ENCODE measurements around the gene APOBEC3H.
A peak's percentile ranks its signal among the peaks of the same experiment; 100 is the strongest.

The APOBEC3H gene

DNA sequence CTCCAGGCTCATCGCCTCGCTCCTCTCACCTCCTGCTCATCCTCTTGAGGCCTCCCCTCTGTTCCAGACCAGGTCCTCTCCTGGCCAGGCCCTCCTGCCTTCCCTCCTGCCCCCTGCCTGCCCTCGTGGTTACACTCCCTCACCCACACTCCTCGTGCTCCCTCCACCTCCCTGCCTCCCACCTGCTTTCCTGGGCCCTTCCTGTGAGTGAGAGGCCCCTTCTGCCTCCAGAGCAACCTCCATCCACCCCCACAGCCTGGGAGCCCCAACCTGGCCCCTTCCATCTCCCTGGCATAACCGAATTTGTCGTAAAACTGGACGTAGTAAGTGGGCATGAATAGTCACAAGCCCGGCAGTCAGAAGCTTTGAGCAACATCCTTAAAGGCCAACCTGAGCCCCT lies 15.4 kb upstream of the APOBEC3H start:
- no peak for DNase-seq

DNA sequence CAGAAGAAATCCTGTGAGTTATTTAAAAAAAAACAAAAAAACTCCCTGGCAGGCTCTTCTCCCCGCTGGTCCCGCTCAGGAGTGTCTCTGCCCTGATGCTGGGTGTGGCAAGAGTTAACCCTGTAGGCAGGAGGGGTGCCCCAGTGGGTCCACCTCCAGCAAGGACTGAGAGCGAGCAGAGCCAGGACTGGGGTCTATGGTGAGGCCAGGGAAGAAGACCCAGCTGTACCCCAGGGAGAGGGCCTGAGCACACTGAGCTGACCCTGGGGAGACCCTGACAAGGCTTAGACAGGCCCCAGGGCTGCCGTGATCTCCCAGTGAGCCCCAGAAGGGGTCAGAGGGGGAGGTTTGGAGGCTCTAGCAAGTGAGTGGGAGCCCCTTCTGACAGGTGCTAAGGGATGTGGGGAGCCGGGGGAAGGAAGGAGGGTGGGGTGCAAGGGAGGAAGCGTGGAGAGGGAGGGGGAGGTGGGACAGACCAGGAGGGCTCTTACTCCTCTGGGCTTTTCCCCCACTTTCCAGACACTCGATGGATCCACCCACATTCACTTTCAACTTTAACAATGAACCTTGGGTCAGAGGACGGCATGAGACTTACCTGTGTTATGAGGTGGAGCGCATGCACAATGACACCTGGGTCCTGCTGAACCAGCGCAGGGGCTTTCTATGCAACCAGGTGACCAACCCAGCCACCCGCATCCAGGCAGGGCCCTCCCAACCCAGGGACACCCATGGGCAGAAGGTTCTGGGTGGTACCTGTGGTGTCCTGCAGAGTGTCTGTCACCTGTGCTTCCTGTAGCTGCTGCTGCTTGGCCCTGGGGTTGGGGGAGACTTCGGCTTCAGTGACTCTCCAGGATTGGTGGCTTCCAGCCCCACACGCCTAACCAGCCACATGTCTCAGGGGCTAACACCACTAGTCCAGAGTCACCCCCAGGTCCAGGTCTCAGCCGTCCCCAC lies 13.6 kb upstream of the APOBEC3H start:
- DNase-seq, result no peak

DNA sequence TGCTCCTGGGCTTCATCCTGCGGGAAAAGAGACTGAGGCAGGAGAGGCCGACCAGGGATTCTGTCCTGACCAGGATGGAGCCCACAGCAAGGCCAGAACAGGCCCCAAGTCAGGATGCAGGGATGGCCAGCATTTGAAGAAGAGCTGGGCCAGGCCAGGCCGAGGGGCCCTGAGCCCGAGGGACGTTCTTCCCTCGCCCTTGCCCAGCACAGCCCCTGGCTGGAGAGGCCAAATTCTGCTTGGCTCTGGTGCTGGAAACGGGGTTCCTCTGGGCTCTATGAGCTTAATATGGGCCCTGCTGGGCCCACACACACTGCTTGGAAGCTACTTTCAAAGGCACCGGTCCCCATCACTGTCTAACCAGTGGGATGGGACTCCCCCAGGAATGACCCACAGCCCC lies 12.4 kb upstream of the APOBEC3H start:
- DNase-seq, result no peak

DNA sequence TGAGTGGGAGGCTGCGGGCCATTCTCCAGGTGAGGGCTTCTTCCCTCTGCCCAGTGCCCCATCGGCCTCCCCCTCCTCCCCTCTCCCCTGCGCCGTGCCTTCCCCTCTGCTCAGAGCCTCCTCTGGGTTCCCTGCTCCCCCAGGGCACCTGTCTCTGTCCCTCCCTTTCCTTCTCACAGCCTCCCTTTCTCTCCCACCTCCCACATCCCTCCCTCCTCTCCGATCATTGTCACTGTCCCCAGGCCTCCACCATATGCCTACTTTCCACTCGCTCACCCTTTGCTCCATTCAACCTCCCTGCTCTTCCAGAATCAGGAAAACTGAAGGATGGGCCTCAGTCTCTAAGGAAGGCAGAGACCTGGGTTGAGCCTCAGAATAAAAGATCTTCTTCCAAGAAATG lies 9.9 kb upstream of the APOBEC3H start:
- no peak for DNase-seq

DNA sequence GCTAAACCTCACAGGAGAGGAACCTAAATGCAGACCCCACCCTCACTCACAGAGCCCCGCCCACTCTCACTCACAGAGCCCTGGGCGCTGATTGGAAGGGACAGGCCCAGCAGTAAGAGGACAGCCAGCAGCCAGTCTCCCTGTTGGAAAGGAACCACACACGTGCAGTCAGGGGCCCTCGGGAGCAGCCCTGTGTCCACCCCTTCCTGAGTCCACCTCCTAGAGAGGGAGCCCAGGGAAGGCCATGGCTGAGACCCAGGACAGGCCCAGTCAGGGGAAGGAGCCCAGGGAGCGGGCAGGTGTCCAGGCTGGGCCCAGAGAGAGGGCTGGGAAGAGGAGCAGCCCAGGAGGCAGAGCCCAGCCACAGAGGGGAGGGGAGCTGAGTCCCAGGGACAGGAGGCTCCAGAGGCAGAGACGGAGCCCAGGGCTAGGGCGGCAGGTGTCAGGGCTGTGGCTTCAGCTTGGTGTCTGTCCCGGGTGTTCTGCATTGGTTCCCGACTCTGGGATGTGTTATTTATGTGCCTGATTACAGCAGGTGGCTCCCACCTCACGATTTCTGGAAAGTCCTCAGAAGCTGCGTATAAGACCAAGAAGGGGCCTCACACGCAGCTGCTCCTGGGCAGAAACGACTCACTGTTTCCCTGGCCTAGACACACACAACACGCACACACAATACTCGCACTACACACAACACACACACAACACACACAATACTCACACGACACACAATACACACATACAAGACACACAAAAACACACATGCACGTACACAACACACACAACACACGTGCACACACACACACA lies 9.0 kb upstream of the APOBEC3H start:
- no peak for DNase-seq

DNA sequence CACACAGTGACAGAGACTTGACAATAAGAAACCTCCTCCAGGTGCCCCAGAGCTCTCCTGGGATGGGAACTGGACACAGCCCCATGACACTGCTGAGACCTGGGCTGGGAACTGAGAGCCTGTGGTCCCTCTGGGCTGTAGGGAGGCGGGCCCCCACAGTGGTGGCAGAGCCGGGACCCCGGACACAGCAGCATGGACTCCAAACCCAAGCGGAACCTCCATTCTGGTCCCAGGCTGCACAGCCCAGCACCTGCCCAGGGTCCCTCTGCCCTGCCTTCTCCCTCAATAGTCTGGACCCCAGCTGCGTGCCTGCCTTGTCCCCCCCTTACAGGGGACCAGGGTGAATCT lies 8.4 kb upstream of the APOBEC3H start:
- no peak for DNase-seq

DNA sequence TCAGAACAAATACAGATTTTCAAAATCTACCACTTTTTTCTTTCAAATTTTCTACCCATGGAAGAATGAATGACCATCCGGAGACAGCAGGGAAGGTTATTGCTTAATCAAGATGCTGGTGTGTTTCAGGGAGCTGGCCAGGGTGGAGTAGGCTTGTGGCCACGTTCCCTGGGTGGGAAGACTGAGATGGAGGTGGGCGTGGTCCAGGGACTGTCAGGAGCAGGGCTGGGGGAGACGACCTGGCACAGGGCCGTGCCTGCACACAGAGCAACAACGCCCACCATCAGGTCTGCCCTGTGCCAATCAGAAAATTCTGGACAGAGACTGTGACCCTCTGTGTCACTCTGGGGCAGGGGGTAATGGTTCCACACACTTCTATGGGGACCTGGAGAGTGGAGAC lies 7.1 kb upstream of the APOBEC3H start:
- no peak for DNase-seq

DNA sequence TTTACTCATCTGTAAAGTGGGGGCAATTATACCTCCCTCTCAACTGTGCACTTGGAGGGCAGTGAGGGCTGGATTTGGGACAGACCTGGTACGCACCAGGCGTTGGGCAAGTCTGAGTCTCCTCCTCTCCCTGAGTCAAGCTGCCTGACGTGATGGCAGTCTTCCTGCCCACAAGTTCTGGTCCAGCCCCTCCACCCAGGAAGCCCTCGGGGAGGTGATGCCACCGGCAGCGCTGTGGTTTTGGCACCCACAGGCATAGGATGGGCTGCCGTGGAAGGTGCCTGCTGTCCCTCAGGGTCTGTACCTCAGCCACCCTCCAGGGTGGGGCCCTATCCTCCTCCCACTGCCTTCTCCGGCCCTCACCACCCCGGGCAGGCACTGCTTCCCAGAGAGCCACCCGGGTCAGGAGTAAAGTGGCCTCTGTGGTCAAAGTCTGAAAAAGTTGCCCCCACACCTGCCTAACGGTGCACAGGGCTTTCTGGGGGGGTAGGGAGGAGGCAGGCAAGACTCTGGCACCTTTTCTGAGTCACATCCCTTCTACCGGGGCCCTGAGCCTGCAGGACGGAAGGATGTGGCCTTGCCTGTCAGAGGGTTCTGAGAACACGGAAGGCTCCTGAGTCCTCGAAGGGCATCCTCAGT lies 6.5 kb upstream of the APOBEC3H start:
- DNase-seq, result no peak

DNA sequence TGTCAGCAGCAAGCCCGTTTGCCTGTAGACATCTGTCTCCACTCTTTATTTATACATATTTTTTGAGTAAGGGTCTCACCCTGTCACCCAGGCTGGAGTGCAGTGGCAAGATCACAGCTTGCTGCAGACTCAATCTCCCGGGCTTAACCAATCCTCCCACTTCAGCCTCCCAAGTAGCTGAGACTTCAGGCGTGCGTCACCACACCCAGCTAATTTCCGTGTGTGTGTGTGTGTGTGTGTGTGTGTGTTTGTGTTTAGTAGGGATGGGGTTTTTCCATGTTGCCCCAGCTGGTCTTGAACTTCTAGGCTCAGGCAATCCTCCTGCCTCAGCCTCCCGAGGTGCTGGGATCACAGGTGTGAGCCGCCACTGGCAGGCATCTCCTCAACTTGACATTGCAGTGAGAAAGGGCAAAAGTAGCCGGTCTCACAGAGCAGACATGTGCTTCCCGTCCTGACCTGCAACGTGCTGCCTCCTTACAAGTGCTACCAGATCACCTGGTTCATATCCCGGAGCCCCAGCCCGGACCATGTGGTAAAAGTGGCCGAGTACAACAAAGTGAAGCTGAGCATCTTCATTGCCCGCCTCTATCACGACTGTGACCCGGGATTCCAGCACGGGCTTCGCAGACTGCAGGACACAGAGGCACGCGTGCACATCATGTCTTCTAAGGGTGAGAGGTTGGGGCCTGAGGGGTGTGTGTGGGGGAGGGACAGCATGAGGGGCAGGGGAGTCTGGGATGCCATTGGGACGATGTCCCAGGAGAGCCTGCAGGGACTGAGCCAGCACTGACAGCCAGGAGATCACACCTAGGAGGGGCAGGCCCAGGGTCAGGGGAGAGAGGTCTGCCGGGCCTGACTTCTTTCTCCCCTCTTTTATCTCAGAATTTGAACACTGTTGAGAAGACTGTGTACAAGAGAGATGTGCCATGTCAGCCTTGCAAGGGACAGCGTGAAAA lies 5.6 kb upstream of the APOBEC3H start:
- no peak for DNase-seq

DNA sequence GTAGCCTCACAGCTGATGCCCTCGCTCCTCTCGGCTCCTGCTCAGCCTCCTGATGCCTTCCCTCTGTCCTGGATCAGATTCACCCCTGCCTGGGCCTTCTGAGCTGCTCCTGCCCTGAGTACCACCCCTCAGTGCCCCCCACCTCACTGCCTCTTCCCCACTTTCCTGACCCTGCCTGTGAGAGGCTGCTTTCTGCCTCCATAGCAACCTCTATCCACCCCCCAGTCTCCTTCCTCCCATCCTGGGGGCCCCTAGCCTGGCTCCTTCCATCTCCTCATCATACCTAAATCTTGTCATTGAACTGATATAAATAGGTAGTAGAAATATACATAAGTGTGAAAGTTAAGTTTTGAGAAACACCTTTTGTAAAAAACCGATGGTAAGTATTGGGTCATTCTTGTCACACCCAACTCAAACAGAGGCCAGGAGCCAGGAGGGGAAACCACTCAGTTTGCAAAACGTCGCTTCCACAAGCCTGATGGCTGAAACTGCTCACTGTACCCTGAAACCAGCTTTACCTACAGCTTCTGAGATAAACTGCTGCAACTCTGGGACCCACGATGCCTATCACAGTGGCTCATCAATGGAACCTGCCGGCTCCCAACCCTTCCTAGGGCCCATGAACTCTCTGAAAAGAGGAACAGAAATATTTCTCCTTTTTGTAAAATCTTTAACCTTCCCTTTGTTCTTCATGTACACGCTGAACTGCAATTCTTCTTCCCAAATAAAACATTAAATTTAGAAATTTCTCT lies 4.8 kb upstream of the APOBEC3H start:
- no peak for DNase-seq

DNA sequence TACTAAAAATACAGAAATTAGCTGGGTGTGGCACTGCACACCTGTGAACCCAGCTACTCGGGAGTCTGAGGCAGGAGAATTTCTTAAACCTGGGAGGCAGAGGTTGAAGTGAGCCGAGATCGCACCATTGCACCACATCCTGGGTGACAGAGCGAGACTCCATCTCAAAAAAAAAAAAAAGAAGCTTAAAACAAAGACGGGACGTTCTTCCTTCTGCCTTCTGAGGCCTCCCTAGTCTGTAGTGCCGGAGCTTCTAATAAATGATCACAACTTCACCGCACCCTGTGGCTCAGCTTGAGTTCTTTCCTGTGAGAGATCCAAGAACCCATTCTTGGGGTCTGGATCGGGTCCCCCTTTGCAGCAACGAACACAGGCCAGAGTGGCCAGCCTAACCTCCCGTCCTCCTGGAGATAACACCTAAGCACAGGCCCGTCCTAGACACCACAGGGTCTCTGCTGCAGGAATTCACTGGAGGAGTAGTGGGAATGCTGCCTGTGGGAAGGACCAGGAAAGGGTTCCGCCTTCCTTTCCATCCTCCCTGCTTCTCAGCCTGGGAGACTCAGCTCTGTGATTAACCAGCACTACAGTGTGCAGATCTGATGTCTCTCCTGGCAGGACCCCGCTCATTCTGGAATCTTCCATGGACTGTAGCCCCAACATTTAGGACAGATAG lies 2.2 kb upstream of the APOBEC3H start:
- DNase-seq, result no peak

DNA sequence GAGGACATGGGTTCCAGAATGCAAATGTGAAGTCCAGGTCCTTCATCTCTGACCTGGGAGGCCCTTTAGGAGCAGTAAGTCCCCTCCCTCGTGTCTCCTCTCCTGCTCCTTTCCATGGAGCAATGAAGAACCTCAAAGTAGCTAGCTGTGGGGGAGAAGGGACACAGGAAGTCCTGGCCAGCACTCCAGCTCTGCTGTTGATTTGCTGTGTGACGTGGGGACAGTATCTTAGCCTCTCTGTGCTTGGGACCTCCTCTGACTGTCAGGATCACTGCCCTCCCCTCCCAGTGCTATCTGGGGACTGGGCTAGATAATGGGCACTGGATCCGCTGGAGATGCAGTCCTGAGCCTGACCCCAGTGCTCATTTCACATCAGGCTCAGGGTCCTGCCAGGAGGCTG lies 1.1 kb upstream of the APOBEC3H start:
- no peak for DNase-seq

DNA sequence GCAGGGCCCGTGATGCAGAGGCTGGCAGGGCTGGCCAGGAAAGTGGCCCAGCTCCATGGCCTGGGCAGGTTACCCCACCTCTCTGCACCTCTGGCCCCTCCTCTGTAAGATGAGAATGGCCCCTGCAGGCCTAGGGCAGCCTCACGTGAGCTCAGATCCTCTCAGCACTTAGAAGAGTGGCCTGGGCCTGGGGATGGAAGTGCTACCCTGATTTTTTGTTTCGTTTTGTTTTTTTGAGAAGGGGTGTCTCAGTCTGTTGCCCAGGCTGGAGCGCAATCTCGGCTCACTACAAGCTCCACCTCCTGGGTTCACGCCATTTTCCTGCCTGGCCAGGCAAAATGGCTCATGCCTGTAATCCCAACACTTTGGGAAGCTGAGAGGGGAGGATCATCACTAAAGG lies 982 bp downstream of the APOBEC3H start:
- DNase-seq, result no peak

DNA sequence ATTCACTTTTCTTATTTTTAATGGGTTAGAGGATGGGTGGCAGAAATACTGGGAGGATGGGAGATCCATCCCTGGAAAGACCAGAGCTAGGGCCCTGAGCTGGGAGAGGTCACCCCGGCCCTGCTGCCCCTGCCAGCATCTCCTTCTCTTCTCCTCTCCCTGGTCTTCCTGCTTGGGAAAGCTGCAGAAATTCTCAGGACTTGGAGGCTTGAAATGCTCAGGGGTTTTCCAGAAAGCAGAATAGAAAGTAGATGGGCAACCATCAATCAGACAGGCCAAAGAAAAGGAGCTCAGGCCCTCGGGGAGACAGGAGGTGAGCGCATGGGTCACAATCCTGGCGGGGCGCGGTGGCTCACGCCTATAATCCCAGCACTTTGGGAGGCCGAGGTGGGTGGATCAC lies 1.5 kb downstream of the APOBEC3H start:
- DNase-seq, result no peak

DNA sequence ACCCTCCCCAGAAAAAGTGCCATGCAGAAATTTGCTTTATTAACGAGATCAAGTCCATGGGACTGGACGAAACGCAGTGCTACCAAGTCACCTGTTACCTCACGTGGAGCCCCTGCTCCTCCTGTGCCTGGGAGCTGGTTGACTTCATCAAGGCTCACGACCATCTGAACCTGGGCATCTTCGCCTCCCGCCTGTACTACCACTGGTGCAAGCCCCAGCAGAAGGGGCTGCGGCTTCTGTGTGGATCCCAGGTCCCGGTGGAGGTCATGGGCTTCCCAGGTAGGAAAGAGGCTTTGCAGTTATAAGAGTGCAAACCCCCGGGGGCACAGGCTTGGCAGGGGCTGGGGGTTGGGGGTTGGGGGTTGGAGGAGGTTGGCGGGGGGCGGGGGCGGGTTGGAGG lies 4.2 kb downstream of the APOBEC3H start:
- no peak for DNase-seq

DNA sequence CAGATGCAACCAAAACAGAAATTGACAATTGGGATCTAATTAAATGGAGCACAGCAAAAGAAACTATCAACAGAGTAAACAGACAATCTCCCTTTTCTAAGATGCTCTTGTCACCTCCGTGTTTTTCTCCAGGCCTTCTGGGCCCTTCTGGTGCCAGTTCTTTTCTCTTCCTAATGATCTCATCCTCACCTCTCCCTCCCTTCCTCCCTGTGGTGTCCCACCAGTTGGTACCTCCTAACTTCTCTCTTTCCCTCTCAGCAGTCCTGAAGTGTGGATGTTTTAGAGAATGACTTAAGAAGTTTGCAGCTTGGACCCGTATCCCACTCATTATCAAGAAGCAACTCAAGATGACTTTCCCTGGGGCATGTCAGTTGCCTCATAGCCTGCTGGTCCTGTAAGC lies 6.4 kb downstream of the APOBEC3H start:
- no peak for DNase-seq

DNA sequence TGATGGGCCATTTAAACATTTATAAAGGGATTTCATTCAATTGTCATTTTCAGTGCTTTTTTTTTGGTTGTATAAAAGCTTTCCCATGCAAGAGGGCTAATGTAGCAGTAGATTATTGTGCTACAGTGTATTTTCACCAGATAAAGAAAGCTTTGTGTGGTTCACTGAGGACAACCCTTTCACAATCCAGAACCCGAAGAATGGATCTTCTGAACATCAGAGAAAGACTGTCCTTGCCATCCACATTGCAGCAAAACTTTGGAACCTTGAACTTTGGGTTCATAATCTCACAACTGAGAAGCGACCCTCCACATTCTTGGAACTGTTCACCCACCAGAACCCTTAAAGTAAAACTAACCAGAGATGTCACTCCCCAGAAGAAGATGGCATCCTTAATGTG lies 9.3 kb downstream of the APOBEC3H start:
- no peak for DNase-seq

DNA sequence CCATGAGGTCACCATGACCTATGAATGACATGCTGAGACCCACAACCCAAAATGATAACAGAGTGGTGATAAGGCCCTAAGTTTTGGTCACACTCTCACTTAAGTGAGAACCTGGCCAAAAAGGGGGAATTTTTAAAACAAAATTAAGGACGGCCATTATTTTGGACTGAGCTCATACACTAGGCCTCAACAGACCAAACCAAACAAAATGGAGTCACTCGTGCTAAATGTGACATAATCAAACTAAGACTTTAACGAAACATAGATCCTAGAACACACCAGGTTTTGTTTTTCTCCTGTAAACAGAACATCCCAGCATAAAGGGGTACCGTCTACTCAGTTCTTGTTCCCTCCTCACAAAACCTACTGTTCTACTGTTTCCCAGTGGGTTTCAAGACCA lies 11.4 kb downstream of the APOBEC3H start:
- DNase-seq, result no peak

DNA sequence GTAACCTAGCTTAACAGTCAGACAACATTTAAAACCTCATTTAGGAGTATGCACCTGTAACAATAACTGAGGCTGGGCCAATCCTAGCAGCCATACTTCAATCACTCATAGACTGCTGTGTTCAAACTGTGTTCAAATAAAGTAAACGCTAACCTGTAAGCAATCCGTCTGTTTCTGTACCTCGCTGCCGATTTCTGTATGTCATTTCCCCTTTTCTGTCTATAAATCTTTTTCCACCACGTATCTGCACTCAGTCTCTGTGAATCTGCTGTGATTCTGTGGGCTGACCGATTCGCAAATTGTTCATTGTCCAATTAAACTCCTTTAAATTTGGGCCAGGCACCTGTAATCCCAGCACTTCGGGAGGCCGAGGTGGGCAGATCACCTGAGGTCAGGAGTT lies 12.3 kb downstream of the APOBEC3H start:
- DNase-seq, result no peak

DNA sequence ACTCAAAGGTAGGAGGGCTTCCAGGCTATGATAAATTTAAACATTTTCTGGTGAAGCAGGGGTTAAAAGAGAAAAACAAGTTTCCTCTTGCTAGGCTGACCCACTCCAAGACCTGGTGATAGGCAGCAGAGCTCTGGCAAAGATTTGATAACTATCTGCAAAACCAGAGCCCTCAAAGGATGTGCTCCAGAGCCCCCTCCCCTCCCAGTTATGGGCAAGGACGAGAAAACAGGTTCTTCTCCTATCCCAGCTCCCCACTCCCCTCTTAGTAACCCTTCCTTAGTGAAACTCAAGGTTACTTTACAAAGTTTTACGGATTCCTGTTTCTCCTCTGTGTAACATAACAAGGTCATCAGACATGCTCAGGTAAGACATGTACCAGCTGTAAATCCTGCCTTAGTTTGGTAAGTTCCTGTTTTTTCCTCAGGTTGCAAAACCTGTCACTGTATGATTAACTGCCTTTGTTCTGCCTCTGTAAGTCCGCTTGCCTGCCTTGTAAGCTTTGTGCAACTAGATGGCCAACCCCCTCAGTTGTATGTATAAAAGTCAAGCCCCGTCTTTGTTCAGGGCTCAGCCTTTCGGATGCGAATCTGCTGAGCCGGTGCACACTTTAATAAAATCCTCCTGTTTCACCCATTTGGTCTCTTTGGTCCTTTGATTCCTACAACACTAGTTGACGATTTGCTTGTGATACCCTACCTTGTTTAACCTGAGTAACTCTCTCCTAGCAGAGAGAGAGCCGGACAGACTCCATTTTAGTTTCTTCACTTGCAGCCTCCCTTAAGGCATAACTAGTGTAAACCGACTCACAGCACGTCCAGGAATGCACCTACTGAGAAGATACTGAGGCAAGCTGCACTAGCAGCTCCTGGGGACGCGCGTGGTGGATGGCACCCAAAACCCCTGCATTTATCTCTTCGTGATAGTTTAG lies 13.9 kb downstream of the APOBEC3H start:
- peak; percentile 30 for DNase-seq
